ENCODE data around the gene SMCO3. TPM values are rescaled to one million over a fixed set of nuclear protein-coding genes. Genes with fewer than 3 reads are reported as not detected.
A peak's percentile ranks its signal among the peaks of the same experiment; 100 is the strongest.

Gene SMCO3
- total RNA-seq, 4 donors from 2014 or later = 0.12 TPM; not detected in 3

- Histone ChIP-seq H3K4me3 (no peak overlapping the region), H3K27me3 (no peaks in the 10 kb centered on the region), H3K4me1 (no peaks in the 10 kb centered on the region), H3K36me3 (no peaks in the 10 kb centered on the region), H3K9me3 (no peaks in the 10 kb centered on the region), H3K27ac (no peak overlapping the region)
- ATAC-seq (no peak), DNase-seq (no peak)
- intact Hi-C loops (cut with DNase I; ENCODE audit: low total_unique reads) = no loop called here
- TF ChIP-seq, protein P1, sequence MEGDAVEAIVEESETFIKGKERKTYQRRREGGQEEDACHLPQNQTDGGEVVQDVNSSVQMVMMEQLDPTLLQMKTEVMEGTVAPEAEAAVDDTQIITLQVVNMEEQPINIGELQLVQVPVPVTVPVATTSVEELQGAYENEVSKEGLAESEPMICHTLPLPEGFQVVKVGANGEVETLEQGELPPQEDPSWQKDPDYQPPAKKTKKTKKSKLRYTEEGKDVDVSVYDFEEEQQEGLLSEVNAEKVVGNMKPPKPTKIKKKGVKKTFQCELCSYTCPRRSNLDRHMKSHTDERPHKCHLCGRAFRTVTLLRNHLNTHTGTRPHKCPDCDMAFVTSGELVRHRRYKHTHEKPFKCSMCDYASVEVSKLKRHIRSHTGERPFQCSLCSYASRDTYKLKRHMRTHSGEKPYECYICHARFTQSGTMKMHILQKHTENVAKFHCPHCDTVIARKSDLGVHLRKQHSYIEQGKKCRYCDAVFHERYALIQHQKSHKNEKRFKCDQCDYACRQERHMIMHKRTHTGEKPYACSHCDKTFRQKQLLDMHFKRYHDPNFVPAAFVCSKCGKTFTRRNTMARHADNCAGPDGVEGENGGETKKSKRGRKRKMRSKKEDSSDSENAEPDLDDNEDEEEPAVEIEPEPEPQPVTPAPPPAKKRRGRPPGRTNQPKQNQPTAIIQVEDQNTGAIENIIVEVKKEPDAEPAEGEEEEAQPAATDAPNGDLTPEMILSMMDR (IDR thresholded peaks at IDR 0.05 in 4 of 5, conservative IDR thresholded peaks at IDR 0.05 in 1 of 5) = no peak
- TF ChIP-seq POLR2A (IDR thresholded peaks at IDR 0.05) = no peak
- in situ Hi-C loops (cut with MboI; ENCODE audit: low sequenced_read_pairs in 4 of 4) = no loop called here
Measured at GRCh38 chr12:14824012-14824634, 10.1 kb upstream of the SMCO3 start.

- no peak for TF ChIP-seq POLR2A (IDR thresholded peaks at IDR 0.05)
- TF ChIP-seq, protein P1 (IDR thresholded peaks at IDR 0.05 in 4 of 5, conservative IDR thresholded peaks at IDR 0.05 in 1 of 5) = no peak
- intact Hi-C loops (cut with DNase I; ENCODE audit: low total_unique reads) = no loop called here
- no peaks in the 10 kb centered on the region for H3K4me1 ChIP-seq
- no peaks in the 10 kb centered on the region for H3K36me3 ChIP-seq
- ATAC-seq (no peak), DNase-seq (no peak)
- H3K27me3 ChIP-seq = no peaks in the 10 kb centered on the region
- no peak overlapping the region for H3K4me3 ChIP-seq
- in situ Hi-C loops (cut with MboI; ENCODE audit: low sequenced_read_pairs in 4 of 4) = no loop called here
- H3K9me3 ChIP-seq = no peaks in the 10 kb centered on the region
- H3K27ac ChIP-seq = no peak overlapping the region
Measured at GRCh38 chr12:14811486-14811885, 2.5 kb downstream of the SMCO3 start.

DNA sequence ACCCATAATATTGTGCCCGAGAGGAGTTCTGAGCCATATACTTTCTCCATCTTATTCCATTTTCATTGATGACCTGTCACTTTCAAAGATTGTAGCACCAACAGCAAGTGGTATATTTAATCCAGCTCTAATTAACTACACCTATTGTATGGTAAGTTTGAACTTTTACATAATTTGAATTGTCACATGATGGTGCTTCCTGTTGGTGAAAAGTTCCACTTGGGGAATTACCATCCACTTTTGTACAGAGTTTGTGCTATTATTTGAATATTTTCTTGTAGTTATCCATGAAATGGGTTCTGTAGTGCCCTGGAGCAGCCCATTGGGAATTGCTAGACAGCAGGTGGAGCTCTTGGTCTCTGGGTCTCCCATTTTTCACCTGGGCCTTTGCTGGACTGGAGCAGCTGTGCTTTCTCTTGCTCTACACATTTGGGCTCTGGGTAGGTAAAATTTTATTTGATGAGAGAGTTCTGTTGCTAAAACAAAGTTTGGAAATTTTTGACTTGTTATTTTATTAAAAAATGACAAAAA lies 3.0 kb downstream of the SMCO3 start:
- intact Hi-C loops (cut with DNase I; ENCODE audit: low total_unique reads) (no loop called here), in situ Hi-C loops (cut with MboI; ENCODE audit: low sequenced_read_pairs in 4 of 4) (no loop called here)
- no peaks in the 10 kb centered on the region for H3K9me3 ChIP-seq
- TF ChIP-seq, protein P1 (IDR thresholded peaks at IDR 0.05 in 4 of 5, conservative IDR thresholded peaks at IDR 0.05 in 1 of 5) = peak in 2 of 5 experiments; percentile 18 to 37
- TF ChIP-seq POLR2A (IDR thresholded peaks at IDR 0.05) = no peak
- no peaks in the 10 kb centered on the region for H3K36me3 ChIP-seq
- ATAC-seq (no peak), DNase-seq (no peak)
- no peaks in the 10 kb centered on the region for H3K4me1 ChIP-seq
- H3K27me3 ChIP-seq = no peaks in the 10 kb centered on the region
- no peak overlapping the region for H3K27ac ChIP-seq
- H3K4me3 ChIP-seq = no peak overlapping the region

- intact Hi-C loops (cut with DNase I; ENCODE audit: low total_unique reads) = no loop called here
- no peak for ATAC-seq
- DNase-seq = no peak
- Histone ChIP-seq H3K27ac (no peak overlapping the region), H3K4me3 (no peak overlapping the region), H3K9me3 (no peaks in the 10 kb centered on the region), H3K27me3 (no peaks in the 10 kb centered on the region), H3K36me3 (no peaks in the 10 kb centered on the region), H3K4me1 (no peaks in the 10 kb centered on the region)
- in situ Hi-C loops (cut with MboI; ENCODE audit: low sequenced_read_pairs in 4 of 4) = no loop called here
- TF ChIP-seq, protein P1 (IDR thresholded peaks at IDR 0.05 in 4 of 5, conservative IDR thresholded peaks at IDR 0.05 in 1 of 5) = no peak
- no peak for TF ChIP-seq POLR2A (IDR thresholded peaks at IDR 0.05)
Measured at GRCh38 chr12:14810167-14810952, 3.6 kb downstream of the SMCO3 start.

All from gastrocnemius medialis (tissue), 4 donors.